HG03025 (cell line): Measurements from ENCODE around the gene PIK3R6.

ENCODE experiments used
- ATAC-seq: cut with Tn5 transposase; IDR thresholded peaks from one replicate; pipeline ENCODE4 v1.9.1; 2021; ENCODE audit warnings: mild to moderate bottlenecking, moderate library complexity; ENCODE audit not compliant: unreplicated experiment, low FRiP score

PIK3R6 gene

DNA sequence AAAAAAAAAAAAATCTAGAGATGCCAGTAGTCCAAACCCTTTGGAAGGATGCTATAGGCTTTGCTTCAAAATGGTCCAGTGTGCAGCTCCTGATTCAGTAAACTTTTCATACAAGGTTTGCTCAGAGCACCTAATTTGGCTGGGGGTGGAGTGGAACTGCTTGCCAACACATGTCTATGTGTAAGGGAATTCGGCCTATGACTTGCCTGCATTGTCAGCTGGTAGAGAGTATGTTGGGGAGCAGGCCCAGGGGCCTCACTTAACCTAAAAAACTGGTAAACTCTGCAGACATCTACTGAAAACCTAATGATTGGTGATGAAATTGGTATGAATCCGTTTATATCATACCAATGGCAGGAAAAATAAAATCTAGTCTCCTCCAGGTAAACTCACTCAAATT lies 66.8 kb downstream of the PIK3R6 start:
- ATAC-seq = no peak

DNA sequence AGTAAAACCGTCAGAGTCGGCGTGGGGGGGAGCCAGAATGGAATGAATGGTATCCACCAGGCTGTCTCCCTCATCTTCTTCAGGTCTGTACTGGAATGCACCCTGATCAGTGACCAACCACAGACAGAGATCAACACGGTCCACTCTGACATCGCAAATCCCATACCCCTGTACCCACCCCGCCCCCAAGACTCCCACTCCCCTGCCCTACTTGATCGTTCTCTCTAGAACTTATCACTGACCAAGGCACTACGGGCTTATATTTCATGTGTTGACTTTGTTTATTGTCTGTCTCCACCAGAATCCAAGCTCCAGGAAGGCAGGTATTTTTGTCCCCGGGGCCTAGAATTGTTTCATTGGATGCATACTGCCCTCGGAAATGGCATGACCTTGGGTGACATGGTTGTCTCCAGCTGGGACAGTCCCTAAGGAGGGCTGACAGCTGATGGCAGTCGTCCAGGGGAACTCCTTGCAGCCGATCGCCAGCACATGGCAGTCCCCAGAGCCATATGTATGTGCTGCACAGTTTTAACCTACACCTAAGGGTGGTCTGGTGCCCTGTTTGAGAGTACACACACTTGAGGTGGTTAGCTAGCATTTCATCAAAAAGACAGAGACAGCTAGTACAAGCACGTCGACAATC lies 67.8 kb downstream of the PIK3R6 start:
- ATAC-seq = no peak

DNA sequence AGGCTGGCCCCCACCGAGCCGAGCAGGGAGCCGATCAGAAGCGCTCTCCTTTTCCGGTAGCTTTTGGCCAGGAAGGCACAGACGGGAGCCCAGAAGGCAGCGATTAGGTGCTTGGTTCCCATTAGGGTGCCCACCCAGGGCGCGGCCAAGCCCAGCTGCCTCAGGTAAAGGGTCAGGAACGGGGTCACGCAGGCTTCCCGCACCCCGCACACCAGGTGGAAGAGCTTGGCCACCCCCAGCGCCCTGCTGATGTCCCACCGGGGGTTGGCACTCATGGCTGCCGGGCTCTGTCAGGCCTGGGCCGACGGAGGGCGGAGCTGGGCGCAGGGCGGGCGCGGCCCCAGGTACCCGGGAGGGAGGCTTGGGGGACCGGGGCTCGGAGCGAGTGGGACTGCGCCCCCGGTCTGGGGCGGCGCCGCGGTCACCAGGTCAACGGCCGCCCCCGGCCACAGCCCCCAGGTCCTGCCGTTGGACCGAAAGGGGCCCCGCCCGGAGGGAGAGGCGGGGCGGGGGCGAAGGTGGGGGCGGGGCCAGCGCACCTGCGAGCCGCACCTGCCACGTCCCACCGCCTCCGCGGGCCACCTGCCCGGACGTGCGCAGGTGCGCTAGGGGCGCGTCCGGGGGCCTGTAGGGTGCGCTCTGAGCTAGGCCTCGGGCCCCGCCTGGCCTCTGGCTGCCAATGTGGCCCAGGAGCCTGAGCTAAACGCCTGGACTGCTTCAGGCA lies 68.5 kb downstream of the PIK3R6 start, which contains the start of gene MFSD6L:
MFSD6L (minus strand) TSS at position 520 of the 724 bp plus-strand sequence; CDS start at position 275, 245 bp downstream.
- no peak for ATAC-seq

DNA sequence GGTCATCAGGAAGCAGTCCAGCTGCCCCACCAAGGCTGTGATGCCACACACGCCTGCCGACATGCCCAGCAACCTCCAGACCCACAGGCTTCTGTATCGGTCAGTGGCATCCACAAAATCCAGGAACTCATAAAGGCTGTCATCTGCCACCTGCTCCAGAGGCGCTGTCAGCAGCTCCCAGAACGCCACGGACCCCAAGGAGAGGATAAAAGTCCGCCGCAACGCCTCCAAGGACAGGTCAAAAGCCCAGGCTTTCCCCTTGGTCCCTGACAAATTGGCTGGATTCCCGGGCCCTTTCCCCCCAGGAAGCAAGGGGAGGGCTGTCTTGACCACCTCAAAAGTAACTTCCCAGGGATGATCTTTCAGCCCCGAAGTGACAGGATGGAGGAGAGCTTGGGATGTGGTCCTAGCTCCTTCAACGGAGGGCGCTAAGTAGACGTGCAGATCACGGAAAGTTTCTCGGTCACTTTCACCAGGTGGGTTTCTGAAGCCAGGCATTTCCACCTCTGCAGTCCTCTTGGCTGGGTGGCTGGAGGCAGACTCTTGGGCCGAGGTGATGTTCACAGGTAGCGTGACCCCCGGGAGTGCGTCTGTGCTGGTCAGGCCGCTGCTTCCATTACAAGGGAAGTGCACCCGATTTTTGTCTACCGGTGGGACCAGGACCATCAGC lies 69.2 kb downstream of the PIK3R6 start:
- no peak for ATAC-seq

DNA sequence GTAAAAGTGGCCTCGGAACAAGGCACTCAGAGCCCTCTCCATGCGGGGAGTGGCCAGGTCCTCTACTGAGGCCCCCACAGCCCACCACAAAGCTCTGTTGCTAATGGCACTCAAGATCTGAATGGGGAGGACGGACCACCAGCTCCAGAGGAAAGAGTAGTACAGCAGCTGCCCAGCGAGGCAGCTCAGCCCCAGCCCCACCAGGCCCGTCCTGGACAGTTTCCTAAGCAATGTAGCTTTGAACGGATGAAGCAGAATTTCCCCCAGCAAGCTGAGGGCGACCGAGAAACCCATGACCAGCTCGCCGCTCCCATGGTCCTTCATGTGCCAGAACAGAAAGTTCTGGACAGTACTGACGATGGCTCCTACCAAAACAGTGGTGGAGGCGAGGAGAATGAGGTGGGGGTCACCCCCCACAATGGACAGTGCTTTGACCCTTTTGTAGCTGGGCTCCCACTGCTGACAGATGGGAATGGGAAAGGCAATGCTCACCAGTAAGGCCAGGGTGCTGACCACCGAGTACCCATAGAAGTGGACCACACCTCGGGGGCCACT lies 69.8 kb downstream of the PIK3R6 start:
- ATAC-seq = no peak

DNA sequence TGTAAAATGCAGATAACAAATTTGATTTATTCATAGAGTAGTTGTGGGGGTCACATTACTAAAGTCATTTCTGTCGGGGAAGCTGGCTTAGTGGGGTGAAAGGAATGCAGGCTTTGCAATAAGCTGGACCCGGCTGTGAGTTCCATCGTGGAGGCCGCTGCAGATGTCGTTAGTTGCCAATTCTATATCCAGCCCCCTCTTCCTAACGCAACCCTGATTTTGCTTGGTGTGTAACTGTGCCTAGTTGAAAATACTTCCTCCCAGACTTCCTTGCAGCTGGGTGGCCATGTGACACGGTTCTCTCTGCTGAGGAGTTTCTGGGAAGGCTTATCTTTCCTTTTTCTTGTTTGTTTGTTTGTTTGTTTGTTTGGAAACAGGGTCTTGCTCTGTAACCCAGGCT lies 72.8 kb downstream of the PIK3R6 start:
- no peak for ATAC-seq

DNA sequence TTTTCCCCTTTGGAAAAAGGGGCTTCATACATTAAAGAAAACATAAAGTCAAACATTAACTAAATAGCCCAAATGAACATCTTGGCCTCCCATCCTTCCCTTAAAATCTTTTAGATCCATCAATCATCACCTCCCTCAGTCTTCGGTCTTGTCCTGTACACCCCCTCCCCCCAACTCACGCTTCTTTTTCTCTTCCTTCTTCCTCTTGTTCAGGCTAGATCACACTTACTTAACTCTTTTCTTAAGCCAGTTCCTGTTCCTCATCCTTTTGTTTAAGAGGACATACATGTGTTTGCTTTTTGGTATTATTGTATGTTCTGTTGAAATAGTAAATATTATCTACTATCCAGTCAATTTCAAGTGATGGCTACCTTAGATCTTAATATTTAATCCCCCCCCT lies 73.8 kb downstream of the PIK3R6 start:
- ATAC-seq = no peak

DNA sequence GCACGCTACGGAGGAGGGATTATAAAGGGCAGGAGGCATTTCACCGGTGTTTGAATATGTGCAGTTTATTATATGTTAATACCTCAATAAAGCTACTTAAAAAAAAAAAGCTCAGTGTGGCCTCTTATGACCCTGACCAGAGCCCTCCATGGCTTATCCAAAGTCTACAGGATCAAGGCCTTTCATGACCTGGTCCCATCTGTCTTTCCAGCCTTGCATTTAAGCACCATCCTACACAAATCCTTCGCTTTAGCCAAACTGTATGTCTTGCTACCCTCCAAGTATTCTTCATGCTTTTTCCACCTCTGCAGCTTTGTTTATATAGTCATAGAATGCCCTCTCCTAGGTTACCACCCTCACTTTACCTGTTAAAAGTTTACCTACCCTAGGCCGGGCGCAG lies 74.8 kb downstream of the PIK3R6 start:
- ATAC-seq = no peak

DNA sequence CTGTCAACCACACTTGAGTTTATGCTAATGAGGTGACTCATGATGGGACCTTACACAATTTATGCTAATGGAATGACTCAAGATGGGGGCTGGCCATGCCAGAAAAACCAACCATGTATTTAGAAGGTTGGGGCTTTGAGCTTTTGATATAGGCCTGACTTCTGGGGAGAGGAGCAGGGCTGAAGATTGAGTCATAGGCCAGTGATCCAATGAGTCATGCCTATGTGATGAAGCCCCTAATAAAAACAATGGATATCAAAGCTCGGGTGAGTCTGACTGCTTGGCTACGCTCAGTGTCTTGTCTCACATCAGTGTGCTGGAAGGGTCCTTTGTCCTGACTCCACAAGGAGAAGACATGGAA lies 75.6 kb downstream of the PIK3R6 start:
- no peak for ATAC-seq

DNA sequence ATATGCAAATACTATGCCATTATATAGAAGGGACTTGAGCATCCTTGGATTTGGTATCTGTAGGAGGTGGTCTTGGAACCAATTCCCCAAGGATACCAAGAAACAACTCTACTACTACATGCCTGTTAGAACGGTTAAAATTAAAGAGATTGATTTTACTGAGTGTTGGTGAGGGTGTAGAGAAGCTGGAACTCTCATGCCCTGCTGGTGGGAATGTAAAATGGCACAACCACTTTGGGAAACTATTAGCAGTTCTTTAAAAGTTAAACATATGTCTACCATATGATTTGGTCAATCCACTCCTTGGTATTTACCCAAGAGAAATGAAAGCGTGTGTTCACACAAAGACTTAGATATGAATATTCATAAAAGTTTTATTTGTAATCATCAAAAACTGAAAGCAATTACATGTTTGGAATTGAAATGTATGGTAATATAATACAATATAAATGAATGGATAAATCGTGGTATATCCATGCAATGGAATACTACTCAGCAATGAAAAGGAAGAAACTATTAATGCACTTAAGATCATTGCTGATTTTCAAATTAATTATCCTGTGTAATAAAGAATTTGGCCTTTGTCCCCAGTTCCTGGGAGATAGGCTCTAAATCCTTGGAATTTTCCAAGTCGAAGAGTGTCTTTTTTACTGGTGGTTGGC lies 76.1 kb downstream of the PIK3R6 start:
- ATAC-seq = no peak

DNA sequence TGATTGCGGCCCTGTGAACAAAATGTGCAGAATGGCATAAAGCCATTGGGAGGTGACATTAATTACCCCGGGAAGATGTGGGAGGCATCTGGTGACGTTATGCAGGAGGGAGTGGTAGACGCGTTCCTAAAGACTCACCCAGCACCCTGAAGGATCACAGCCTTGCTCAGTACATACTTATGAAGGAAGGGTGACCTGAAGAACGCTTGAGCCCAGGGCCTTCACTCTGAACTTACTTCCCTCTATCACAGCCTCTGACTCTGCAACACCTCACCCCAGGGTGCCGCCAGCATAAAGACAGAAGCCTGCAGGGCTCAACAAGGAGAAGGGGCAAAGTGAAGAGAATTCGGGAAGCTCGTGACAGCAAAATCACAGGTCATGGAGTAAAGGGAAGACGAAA lies 77.7 kb downstream of the PIK3R6 start:
- no peak for ATAC-seq

DNA sequence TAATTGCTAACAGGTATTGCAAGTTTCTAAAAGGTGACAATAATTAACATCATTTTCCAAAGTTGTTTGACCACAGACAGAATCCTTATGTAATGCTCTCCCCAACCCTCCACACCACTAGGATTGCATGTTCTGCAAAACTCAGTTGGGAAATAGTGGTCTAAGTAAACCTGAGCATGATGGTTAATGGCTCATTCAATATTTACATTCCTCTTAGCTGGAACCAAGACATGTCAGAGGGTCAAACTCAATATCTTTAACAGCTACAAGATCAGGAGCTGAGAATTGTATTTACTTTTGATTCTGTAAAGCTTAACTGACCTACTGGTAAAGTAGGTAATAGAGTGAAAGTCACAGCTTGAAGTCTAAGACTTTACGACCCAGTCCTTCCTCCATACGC lies 78.5 kb downstream of the PIK3R6 start:
- ATAC-seq = no peak

DNA sequence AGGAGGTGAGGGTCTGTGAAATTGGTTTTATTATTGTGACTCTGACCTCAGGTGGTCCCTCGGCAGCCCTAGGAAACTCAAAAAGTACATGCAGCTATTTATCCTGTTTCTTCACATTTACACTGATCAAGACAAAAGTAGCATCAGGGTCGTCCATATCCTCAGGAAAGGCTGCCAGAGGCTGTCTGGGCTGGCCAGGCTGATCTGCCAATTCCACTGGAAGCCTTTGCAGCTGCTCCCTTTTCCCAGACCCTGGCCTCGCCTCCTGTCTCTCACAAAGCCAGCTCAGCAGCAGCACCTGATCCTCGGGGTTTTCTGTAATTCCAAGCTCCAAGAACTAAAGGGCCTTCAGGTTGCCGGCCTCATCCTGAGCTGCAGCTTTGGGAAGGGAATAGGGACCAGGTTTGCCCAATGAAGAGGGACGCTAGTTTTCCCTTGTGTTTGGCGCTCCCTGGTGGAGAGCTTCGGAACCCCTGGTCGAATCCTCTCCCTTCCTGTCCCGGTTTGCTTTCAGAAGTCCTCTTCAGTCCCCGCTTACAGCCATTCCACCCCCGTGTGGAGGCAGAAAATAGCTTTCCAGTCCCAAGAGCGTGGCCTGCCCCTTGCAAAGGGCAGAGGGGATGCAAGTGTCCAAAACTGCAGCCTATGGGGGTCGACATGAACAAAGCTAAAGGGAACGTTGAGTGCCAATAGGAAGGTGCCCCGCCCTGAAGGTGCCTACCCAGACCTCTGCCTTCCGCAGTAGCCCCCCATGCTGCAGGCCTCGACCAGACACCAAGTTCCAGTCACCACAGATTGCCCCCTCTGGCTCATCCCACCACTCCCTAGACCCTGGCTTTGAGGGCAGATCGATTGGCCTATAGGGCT lies 81.7 kb downstream of the PIK3R6 start:
- ATAC-seq = no peak

DNA sequence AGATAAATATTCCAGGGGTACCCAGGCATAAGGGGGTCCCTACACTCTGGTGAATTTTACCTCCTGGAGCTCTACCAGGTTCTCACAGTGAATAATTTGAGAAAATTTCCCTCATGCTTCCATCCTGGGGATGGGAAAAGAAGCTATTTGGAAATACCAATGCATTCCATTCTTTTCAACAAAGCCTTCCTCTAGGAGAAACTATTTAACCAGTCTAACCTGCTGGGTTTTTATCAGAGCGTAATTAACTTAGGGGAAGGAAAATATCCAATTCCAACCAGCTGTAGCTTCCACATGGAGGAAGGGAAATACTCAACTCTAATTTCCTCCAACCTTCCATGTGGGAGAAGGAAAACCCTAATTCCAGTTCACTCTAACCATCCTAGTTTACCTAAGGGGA lies 85.3 kb downstream of the PIK3R6 start:
- ATAC-seq = no peak

DNA sequence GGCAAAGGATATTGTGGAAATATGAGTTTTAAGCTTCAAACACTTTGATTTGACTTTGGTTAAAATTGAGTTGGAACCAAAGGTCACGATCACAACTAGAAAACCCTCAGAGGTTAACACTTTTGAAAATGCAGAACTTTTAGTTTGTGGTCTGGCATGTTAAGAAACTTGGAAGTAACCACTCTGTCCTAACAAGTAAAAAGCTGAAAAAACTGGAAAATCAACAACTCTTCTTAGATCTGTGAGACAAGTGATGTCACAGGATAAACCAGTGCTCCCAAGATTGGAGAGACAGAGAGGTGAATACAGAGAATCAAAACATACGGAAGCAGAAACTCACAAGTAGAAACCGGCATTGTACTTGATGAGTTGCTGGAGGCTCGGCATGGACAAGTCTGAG lies 85.7 kb downstream of the PIK3R6 start:
- ATAC-seq = no peak

DNA sequence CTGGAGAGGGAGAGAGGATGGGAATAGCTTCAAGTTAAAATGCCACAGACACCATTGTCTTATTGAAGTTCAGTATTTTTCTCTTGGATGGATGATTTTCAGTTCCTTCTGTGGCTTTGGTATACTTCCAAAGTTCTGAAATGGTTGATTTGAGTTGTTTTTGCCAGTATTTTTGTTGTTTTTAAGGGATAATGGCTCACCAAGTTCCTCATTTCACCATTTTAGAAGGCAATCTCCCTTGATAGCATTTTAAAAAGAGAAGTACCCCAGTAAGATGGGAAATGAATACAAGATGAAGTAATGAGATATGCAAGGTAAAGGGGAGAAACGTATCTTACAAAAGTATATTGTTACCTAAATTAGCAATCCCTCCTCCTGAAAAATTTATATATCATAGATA lies 90.6 kb downstream of the PIK3R6 start:
- ATAC-seq = no peak

DNA sequence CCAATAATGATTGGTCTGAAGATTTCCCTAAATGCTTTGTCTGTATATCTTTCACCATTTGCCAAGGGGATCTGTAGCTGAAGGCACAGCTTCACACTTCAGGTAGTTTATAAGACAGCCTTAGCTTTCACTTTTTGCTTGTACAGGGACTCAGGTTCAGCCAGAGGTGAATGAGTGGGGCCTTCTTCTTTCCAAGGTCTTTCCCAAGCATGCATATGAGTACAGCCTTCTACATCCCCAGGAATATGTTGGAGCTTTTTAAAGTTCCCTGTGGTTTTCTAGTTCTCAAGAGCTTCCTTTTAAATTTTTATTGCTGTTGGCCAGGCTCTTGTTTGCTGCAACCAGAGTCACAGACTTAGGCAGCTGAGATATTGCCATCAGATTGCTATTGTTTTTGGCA lies 91.2 kb downstream of the PIK3R6 start:
- ATAC-seq = no peak

DNA sequence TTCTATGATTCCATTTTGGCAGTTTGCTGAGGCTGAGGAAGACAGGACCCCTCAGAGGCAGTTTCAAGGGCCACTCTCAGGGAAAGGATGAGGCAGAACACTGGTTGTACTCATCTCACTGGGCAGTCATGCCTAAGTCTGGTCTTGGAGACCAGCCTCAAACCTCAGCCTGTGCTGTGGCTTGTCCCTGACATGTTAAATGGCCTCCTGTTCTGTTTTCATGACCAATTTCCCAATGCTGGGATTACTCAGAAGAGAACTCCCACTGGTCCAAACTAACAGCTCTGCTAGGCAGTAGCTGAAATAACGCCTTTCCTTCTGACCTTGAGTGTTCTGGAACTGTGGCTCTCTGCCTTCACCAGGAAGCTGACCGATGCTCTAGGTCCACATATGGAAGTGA lies 100.7 kb downstream of the PIK3R6 start:
- no peak for ATAC-seq

DNA sequence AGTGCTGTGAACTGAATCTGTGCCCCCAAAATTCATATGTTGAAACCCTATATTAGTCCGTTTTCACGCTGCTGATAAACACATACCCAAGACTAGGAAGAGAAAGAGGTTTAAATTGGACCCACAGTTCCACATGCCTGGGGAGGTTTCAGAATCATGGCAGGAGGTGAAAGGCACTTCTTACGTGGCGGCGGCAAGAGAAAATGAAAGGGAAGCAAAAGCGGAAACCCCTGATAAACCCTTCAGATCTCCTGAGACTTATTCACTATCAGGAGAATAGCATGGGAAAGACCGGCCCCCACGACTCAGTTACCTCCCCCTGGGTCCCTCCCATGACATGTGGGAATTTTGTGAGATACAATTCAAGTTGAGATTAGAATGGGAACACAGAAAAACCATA lies 105.5 kb downstream of the PIK3R6 start:
- no peak for ATAC-seq

DNA sequence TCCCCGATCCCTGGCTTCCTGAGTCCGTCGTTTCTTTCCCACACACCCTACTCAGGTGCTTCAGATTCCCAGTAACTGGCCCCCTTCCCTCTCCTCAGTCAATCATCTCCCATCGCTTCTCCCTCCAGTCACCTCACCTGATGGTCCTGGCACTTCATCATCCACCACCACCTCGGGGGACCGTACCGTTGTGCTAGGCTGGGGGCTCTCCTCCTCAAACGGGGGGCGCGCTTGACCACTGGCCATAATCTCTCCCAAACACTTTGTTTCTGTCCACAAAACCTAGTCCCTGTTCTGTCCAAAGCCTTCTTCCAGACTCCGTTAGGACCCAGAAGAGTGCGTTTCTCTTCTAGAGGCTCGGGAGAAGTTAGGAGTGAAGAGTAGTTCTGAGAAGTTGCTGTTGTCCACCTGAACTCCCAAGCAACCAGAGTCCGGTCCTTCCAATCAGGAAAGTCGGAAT lies 109.3 kb downstream of the PIK3R6 start, which contains the start of gene SPDYE4:
SPDYE4 (minus strand) TSS at position 410 of the 460 bp plus-strand sequence; CDS start at position 246, 164 bp downstream.
- no peak for ATAC-seq
